K562 (cell line): ENCODE results near the gene PLCB3. TPM values are rescaled to one million over a fixed set of nuclear protein-coding genes. Genes with fewer than 3 reads are reported as not detected.

Experiments used
- ARNT ChIP-seq, 2 experiments: fragments of 450-650 bp; IDR thresholded peaks; 2 replicates each; pipeline ENCODE4 v1.6.1; 2016; ENCODE audit warnings: mild to moderate bottlenecking in 1 of 2
- ATF6 ChIP-seq: sonication (generic); formaldehyde crosslinking; IDR thresholded peaks from 2 replicates; pipeline ENCODE4 v1.4.0; 2020; ENCODE audit warnings: mild to moderate bottlenecking, missing genetic modification reagents
- C11orf30 ChIP-seq: fragments of 450-650 bp; IDR thresholded peaks from 2 replicates; pipeline ENCODE4 v1.6.1; 2016; ENCODE audit warnings: low read depth, mild to moderate bottlenecking
- CBFA2T2 ChIP-seq: fragments of 450-650 bp; conservative IDR thresholded peaks from 2 replicates; pipeline ENCODE4 v1.6.1; 2017; ENCODE audit warnings: mild to moderate bottlenecking
- CREB1 ChIP-seq, 2 experiments: sonication (generic) in 1 of 2; formaldehyde crosslinking in 1 of 2; IDR thresholded peaks; 2 replicates each; pipeline versions ENCODE4 v1.6.1 to v1.8.0; 2012 to 2022; ENCODE audit warnings: inconsistent platforms in 1 of 2, mild to moderate bottlenecking in 1 of 2, missing genetic modification reagents in 1 of 2, moderate library complexity in 1 of 2
- ERF ChIP-seq: fragments of 450-650 bp; formaldehyde crosslinking; IDR thresholded peaks from 2 replicates; pipeline ENCODE4 v1.4.0; 2020; ENCODE audit warnings: mild to moderate bottlenecking, mixed read lengths
- FOXK2 ChIP-seq, 2 experiments: fragments of 450-650 bp; IDR thresholded peaks in 1 of 2; conservative IDR thresholded peaks in 1 of 2; 2 replicates each; pipeline ENCODE4 v1.6.1; 2016; ENCODE audit warnings: low read depth in 2 of 2, mild to moderate bottlenecking in 1 of 2
- FOXP1 ChIP-seq: sonication (generic); formaldehyde crosslinking; IDR thresholded peaks from 2 replicates; pipeline ENCODE4 v1.8.0; 2022; ENCODE audit warnings: mild to moderate bottlenecking, missing genetic modification reagents
- KHSRP ChIP-seq: fragments of 450-650 bp; IDR thresholded peaks from 2 replicates; pipeline ENCODE4 v1.6.1; 2017
- MBD1 ChIP-seq: fragments of 250-450 bp; sonication (Bioruptor Pico); IDR thresholded peaks from 2 replicates; pipeline ENCODE4 v1.8.0; 2022; ENCODE audit warnings: inconsistent platforms
- NR2C1 ChIP-seq, 2 experiments: fragments of 450-650 bp; IDR thresholded peaks; 2 replicates each; pipeline ENCODE4 v1.6.1; 2017; ENCODE audit warnings: mild to moderate bottlenecking in 2 of 2, antibody characterized with exemption in 1 of 2, inconsistent platforms in 1 of 2, missing compliant biosample characterization in 1 of 2, missing genetic modification characterization in 1 of 2
- NR4A1 ChIP-seq, 2 experiments: fragments of 250-450 bp in 1 of 2; fragments of 450-650 bp in 1 of 2; sonication (Bioruptor Pico) in 1 of 2; IDR thresholded peaks; 2 replicates each; pipeline versions ENCODE4 v1.4.0 to v1.6.1; 2016 to 2020; ENCODE audit warnings: mild to moderate bottlenecking in 2 of 2, missing compliant biosample characterization in 1 of 2, missing genetic modification characterization in 1 of 2, moderate library complexity in 1 of 2
- PHF8 ChIP-seq: fragments of 200-600 bp; sonication (generic); IDR thresholded peaks from 2 replicates; pipeline ENCODE4 v1.6.1; 2012; ENCODE audit warnings: mixed run types, mild to moderate bottlenecking, inconsistent platforms, low read length, moderate library complexity, borderline replicate concordance
- PRPF4 ChIP-seq: fragments of 200-400 bp; formaldehyde crosslinking; IDR thresholded peaks from one replicate; pipeline ENCODE4 v1.6.1; 2017; ENCODE audit warnings: low read length, low read depth, mild to moderate bottlenecking; ENCODE audit not compliant: insufficient read depth, poor library complexity, severe bottlenecking
- RBBP5 ChIP-seq: fragments of 200-600 bp; sonication (generic); IDR thresholded peaks from 2 replicates; pipeline ENCODE4 v1.6.1; 2012; ENCODE audit warnings: borderline replicate concordance, mild to moderate bottlenecking, low read length, control low read depth, inconsistent platforms; ENCODE audit not compliant: insufficient read depth, poor library complexity, severe bottlenecking
- ZC3H4 ChIP-seq: sonication (generic); formaldehyde crosslinking; IDR thresholded peaks from 2 replicates; pipeline ENCODE4 v1.9.0; 2021; ENCODE audit warnings: missing genetic modification reagents, borderline replicate concordance
- polyA plus RNA-seq, 8 experiments: library from polyadenylated mRNA; depleted of rRNA in 4 of 8; stranded (reverse) in 5 of 8; unstranded in 3 of 8; fragments of >200 nt; fragmentation: Nextera tagmentation in 2 of 8; fragmentation: Illumina TruSeq in 1 of 8; extraction: Ambion mirVana in 2 of 8; extraction: Trizol in 1 of 8; gene quantifications; 2 replicates each; pipeline versions ENCODE4 v1.2.1 to v1.2.3, GENCODE V29; 2011 to 2014; ENCODE audit warnings: inconsistent platforms in 1 of 8, missing spikeins in 1 of 8
- total RNA-seq, 7 experiments: library from RNA; depleted of rRNA in 6 of 7; stranded (reverse); fragments of >200 nt in 6 of 7; fragmentation: Illumina TruSeq in 2 of 7; extraction: Trizol in 2 of 7; gene quantifications; 2 replicates each; pipeline versions ENCODE4 v1.2.1 to v1.2.3, GENCODE V29; 2011 to 2021; ENCODE audit warnings: low replicate concordance in 1 of 7
- TF ChIP-seq, protein P1 (sequence below): fragments of 250-450 bp; sonication (Bioruptor Pico); IDR thresholded peaks from 2 replicates; pipeline ENCODE4 v1.8.0; 2021; ENCODE audit warnings: mild to moderate bottlenecking, moderate library complexity
- TF ChIP-seq, protein P2 (sequence below): fragments of 450-650 bp; formaldehyde crosslinking; IDR thresholded peaks from 2 replicates; pipeline ENCODE4 v1.4.0; 2022; ENCODE audit warnings: mild to moderate bottlenecking, moderate library complexity

PLCB3 gene
- total and polyA plus RNA-seq, 9 of the 15 experiments (the other 6 are each of a cell fraction or from before 2014, with no cell fraction given): 0.31 to 44.8 (median 14.6) TPM

DNA sequence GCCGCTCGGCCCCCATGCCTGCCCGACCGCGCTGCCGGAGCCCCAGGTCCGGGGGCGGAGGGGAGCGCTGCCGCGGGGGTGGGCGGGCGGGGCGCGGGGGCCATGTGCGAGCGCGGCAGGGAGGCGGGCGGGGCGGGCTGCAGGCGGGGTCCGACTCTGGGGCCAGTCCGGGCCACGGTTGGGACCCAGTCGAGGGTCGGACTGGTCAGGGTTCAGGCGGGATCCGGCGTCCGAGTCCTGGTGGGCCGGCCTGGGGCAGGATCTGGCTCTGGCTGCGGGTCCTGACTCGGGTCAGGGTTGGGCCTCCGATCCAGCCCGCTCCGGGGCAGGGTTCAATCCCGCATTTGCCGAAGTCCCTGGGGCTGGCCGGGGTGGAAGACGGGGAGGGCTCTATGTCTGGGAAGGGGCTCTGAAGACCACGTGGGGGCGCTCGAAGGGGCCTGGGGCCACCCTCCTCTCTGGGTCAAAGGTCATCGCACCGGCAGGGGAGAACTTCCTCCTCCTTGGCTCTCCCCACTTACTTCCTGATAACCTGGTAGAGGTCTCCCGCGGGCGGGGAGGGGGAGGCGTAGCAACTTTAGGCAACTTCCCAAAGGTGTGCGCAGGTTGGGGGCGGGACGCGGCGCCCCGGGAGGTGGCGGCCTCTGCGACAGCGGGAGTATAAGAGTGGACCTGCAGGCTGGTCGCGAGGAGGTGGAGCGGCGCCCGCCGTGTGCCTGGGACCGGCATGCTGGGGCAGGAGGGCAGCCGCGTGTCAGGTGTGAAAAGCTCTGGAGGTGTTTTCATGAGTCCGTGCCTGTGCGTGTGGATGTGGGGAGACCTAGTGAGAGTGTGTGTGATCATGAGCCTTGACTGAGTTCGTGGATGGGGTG is 54.6 kb downstream of the PLCB3 start (continued):
- TF ChIP-seq KHSRP: no peak
- no peak for TF ChIP-seq MBD1
- TF ChIP-seq, protein P1, sequence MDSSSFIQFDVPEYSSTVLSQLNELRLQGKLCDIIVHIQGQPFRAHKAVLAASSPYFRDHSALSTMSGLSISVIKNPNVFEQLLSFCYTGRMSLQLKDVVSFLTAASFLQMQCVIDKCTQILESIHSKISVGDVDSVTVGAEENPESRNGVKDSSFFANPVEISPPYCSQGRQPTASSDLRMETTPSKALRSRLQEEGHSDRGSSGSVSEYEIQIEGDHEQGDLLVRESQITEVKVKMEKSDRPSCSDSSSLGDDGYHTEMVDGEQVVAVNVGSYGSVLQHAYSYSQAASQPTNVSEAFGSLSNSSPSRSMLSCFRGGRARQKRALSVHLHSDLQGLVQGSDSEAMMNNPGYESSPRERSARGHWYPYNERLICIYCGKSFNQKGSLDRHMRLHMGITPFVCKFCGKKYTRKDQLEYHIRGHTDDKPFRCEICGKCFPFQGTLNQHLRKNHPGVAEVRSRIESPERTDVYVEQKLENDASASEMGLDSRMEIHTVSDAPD (CRISPR knock-in tag): no peak
- 0 out of 2 replicates have a peak, but pooled peaks have one; percentile 5 for TF ChIP-seq CREB1 (IDR thresholded peaks at IDR 0.05)
- TF ChIP-seq CREB1 (CRISPR knock-in tag; IDR thresholded peaks at IDR 0.05): no peak
- no peak for TF ChIP-seq ARNT (IDR thresholded peaks at IDR 0.05)
- peak; percentile 55; the same call in 1 of the 2 replicates for TF ChIP-seq PHF8
- TF ChIP-seq ZC3H4 (CRISPR knock-in tag): no peak
- TF ChIP-seq, protein P2, sequence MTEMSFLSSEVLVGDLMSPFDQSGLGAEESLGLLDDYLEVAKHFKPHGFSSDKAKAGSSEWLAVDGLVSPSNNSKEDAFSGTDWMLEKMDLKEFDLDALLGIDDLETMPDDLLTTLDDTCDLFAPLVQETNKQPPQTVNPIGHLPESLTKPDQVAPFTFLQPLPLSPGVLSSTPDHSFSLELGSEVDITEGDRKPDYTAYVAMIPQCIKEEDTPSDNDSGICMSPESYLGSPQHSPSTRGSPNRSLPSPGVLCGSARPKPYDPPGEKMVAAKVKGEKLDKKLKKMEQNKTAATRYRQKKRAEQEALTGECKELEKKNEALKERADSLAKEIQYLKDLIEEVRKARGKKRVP: no peak
- no peak for TF ChIP-seq ERF (CRISPR knock-in tag)
- no peak for TF ChIP-seq RBBP5
- no peak for TF ChIP-seq C11orf30
- TF ChIP-seq FOXP1 (CRISPR knock-in tag): 0 out of 2 replicates have a peak, but pooled peaks have one; percentile 27
- no peak for TF ChIP-seq ATF6 (CRISPR knock-in tag)
- TF ChIP-seq NR2C1 (IDR thresholded peaks at IDR 0.05): peak; percentile 97
- TF ChIP-seq NR2C1 (tag; IDR thresholded peaks at IDR 0.05): peak; percentile 98
- no peak for TF ChIP-seq NR4A1 (CRISPR knock-in tag; IDR thresholded peaks at IDR 0.05)
- TF ChIP-seq NR4A1 (tag; IDR thresholded peaks at IDR 0.05): no peak
- no peak for TF ChIP-seq CBFA2T2
- TF ChIP-seq FOXK2 (conservative IDR thresholded peaks at IDR 0.05 in 1 of 2, IDR thresholded peaks at IDR 0.05 in 1 of 2; ENCODE audit: low read depth in 2 of 2): no peak
- TF ChIP-seq PRPF4: no peak
